Endothelial cell of umbilical vein (primary cell): ENCODE measurements around the gene KRT23. TPM values are rescaled to one million over a fixed set of nuclear protein-coding genes. Genes with fewer than 3 reads are reported as not detected.

Experiments used
- BruUV-seq: library from RNA; stranded (reverse); fragments of 400-500 nt; replicated peaks from 2 replicates; lab custom pipeline; 2021; lab: Mats Ljungman, UMichigan
- CTCF ChIA-PET: fragments of 300-600, 350-600 bp; sonication (Branson Sonifier 250); formaldehyde crosslinking; loops from one replicate; lab custom pipeline; 2021; ENCODE audit warnings: antibody characterized with exemption, inconsistent platforms; lab: Charles Lee
- POLR2A ChIA-PET: fragments of 300-600, 350-600 bp; sonication (Branson Sonifier 250); formaldehyde crosslinking; loops from one replicate; lab custom pipeline; 2021; ENCODE audit warnings: antibody characterized with exemption, inconsistent platforms; lab: Charles Lee
- DNase-seq: peaks from one replicate; pipeline ENCODE4 v3.0.0-alpha.2; 2011; ENCODE audit warnings: low read depth, low spot score
- FAIRE-seq: peaks from 2 replicates; lab custom pipeline; 2011; peaks lifted over from hg19 to GRCh38; lab: Jason Lieb, UNC
- H2AFZ ChIP-seq: 2 replicates; pipeline ENCODE4 v1.6.0; 2012; ENCODE audit warnings: low read depth, low read length, control low read depth, inconsistent platforms
- H3K27ac ChIP-seq: 2 replicates; pipeline ENCODE4 v1.5.1; 2011; ENCODE audit warnings: low read depth, mild to moderate bottlenecking, control low read depth, low read length, moderate library complexity; ENCODE audit not compliant: insufficient read depth
- H3K27me3 ChIP-seq, 2 experiments: 2 replicates each; pipeline versions ENCODE4 v1.6.0 to v1.6.1; 2011; ENCODE audit warnings: low read length in 2 of 2, mixed read lengths in 1 of 2; ENCODE audit not compliant: control insufficient read depth in 2 of 2, insufficient read depth in 2 of 2
- H3K36me3 ChIP-seq, 2 experiments: 2 replicates in 1 of 2; 3 replicates in 1 of 2; pipeline ENCODE4 v1.5.1; 2011; ENCODE audit warnings: low read length in 2 of 2, mild to moderate bottlenecking in 1 of 2, moderate library complexity in 1 of 2; ENCODE audit not compliant: control insufficient read depth in 2 of 2, insufficient read depth in 2 of 2; ENCODE audit errors: extremely low read depth in 1 of 2
- H3K4me1 ChIP-seq: 3 replicates; pipeline ENCODE4 v1.5.1; 2011; ENCODE audit warnings: mild to moderate bottlenecking, low read length; ENCODE audit not compliant: control insufficient read depth, insufficient read depth; ENCODE audit errors: extremely low read depth
- H3K4me2 ChIP-seq: 2 replicates; pipeline ENCODE4 v1.6.1; 2011; ENCODE audit warnings: low read length, control low read depth, mixed read lengths; ENCODE audit not compliant: insufficient read depth
- H3K4me3 ChIP-seq, 3 experiments: fragments of 200-600 bp in 1 of 3; sonication (generic), shearing (Covaris generic) in 1 of 3; replicated peaks in 1 of 3; 2 replicates each; pipeline ENCODE4 v1.5.1; 2011 to 2016; ENCODE audit warnings: control low read depth in 3 of 3, low read length in 3 of 3, mild to moderate bottlenecking in 2 of 3, inconsistent platforms in 1 of 3, low read depth in 1 of 3, moderate library complexity in 1 of 3; ENCODE audit not compliant: insufficient read depth in 1 of 3
- H3K79me2 ChIP-seq: 2 replicates; pipeline ENCODE4 v1.6.0; 2012; ENCODE audit warnings: low read length, inconsistent platforms; ENCODE audit not compliant: control insufficient read depth, insufficient read depth
- H3K9ac ChIP-seq: replicated peaks from 2 replicates; pipeline ENCODE3; 2011; ENCODE audit warnings: low read length, control low read depth; ENCODE audit not compliant: insufficient read depth; ENCODE audit errors: extremely low read depth
- H3K9me1 ChIP-seq: replicated peaks from 3 replicates; pipeline ENCODE4 v1.6.0; 2011; ENCODE audit warnings: mild to moderate bottlenecking, low read length; ENCODE audit not compliant: control insufficient read depth, insufficient read depth; ENCODE audit errors: extremely low read depth
- H3K9me3 ChIP-seq: replicated peaks from 2 replicates; pipeline ENCODE4 v1.5.1; 2012; ENCODE audit warnings: low read length, inconsistent platforms; ENCODE audit not compliant: control insufficient read depth, insufficient read depth
- H4K20me1 ChIP-seq: replicated peaks from 2 replicates; pipeline ENCODE3; 2011; ENCODE audit warnings: mild to moderate bottlenecking, low read length; ENCODE audit not compliant: control insufficient read depth, insufficient read depth; ENCODE audit errors: extremely low read depth
- CTCF ChIP-seq, 2 donors: IDR thresholded peaks; 1 replicate in 1 of 2; 2 replicates in 1 of 2; pipeline ENCODE4 v1.5.1; 2011; ENCODE audit warnings: low read length in 2 of 2, mild to moderate bottlenecking in 2 of 2, moderate library complexity in 2 of 2, control low read depth in 1 of 2, inconsistent platforms in 1 of 2, low read depth in 1 of 2; ENCODE audit not compliant: insufficient read depth in 1 of 2; ENCODE audit errors: extremely low read depth in 1 of 2
- EZH2 ChIP-seq: IDR thresholded peaks from 2 replicates; pipeline ENCODE4 v1.6.1; 2012; ENCODE audit warnings: borderline replicate concordance, low read depth, mild to moderate bottlenecking, moderate library complexity, low read length, inconsistent platforms; ENCODE audit not compliant: severe bottlenecking
- FOS ChIP-seq: IDR thresholded peaks from 2 replicates; pipeline ENCODE4 v1.6.1; 2011; ENCODE audit warnings: mild to moderate bottlenecking, low read length, moderate library complexity, borderline replicate concordance; ENCODE audit not compliant: insufficient read depth
- GATA2 ChIP-seq: IDR thresholded peaks from 2 replicates; pipeline ENCODE4 v1.7.0; 2011; ENCODE audit warnings: low read depth, mild to moderate bottlenecking, moderate library complexity, mixed read lengths, low read length; ENCODE audit not compliant: insufficient read length, insufficient read depth
- JUN ChIP-seq: IDR thresholded peaks from 2 replicates; pipeline ENCODE4 v1.6.1; 2011; ENCODE audit warnings: borderline replicate concordance, low read depth; ENCODE audit not compliant: insufficient read length, insufficient read depth
- MAX ChIP-seq: IDR thresholded peaks from 2 replicates; pipeline ENCODE4 v1.6.1; 2011; ENCODE audit not compliant: insufficient read depth, insufficient read length
- MYC ChIP-seq: IDR thresholded peaks from one replicate; pipeline ENCODE4 v1.6.1; 2011; ENCODE audit warnings: mild to moderate bottlenecking, low read depth, low read length
- POLR2A ChIP-seq: IDR thresholded peaks from 2 replicates; pipeline ENCODE4 v1.6.1; 2012; ENCODE audit warnings: low read depth, mild to moderate bottlenecking, control low read depth, low read length
- POLR2AphosphoS5 ChIP-seq: IDR thresholded peaks from 2 replicates; pipeline ENCODE4 v1.6.1; 2012; ENCODE audit warnings: low read depth, mild to moderate bottlenecking, control low read depth, low read length, moderate library complexity; ENCODE audit not compliant: insufficient read depth
- dilution Hi-C: fragments of 300-500 bp; cut with MboI; formaldehyde crosslinking; loops from one replicate; pipeline ENCODE4 v1.15.0; 2019; ENCODE audit warnings: low sequenced_read_pairs; ENCODE audit not compliant: extremely low pct_ligation_motif_present
- intact Hi-C: fragments of 100-400 bp; cut with micrococcal nuclease; formaldehyde crosslinking; loops from one replicate; pipeline ENCODE4 v1.10.0; 2022
- polyA plus RNA-seq, 4 experiments: library from polyadenylated mRNA; depleted of rRNA in 3 of 4; stranded (reverse) in 3 of 4; unstranded in 1 of 4; fragments of >200 nt; gene quantifications; 2 replicates each; pipeline versions ENCODE4 v1.2.1 to v1.2.3, GENCODE V29; 2011 to 2012; ENCODE audit warnings: missing spikeins in 1 of 4
- total RNA-seq: library from RNA; stranded (reverse); gene quantifications from 2 replicates; pipeline ENCODE4 v1.2.3, GENCODE V29; 2021

Gene KRT23
- total and polyA plus RNA-seq, 2 donors (not counting 3 experiments of a cell fraction or from before 2014, with no cell fraction given): not detected

GRCh38 chr17:40931311-40931710 is 6.1 kb downstream of the KRT23 start:
- H3K9me1 ChIP-seq: no peaks in the 10 kb centered on the region
- no peaks in the 10 kb centered on the region for H3K9me3 ChIP-seq
- H3K4me3 ChIP-seq: no peak overlapping the region
- no peak overlapping the region for H2AFZ ChIP-seq
- no peaks in the 10 kb centered on the region for H4K20me1 ChIP-seq
- BruUV-seq: no TSS peak
- DNase-seq (no peak), FAIRE-seq (no peak)
- no peak overlapping the region for H3K4me2 ChIP-seq
- peaks cover 12 to 21% of the 10 kb centered on the region in 2 experiments for H3K27me3 ChIP-seq
- no peaks in the 10 kb centered on the region for H3K79me2 ChIP-seq
- H3K27ac ChIP-seq: no peak overlapping the region
- H3K4me1 ChIP-seq: no peaks in the 10 kb centered on the region
- TF ChIP-seq FOS (no peak), EZH2 (no peak), MAX (no peak), POLR2AphosphoS5 (no peak), JUN (no peak), MYC (no peak), CTCF (IDR thresholded peaks at IDR 0.05; ENCODE audit: extremely low read depth in 1 of 2, insufficient read depth in 1 of 2, low read depth in 1 of 2, low read length in 2 of 2) (no peak), POLR2A (no peak), GATA2 (no peak)
- dilution Hi-C loops (no loop called here), intact Hi-C loops (no loop called here)
- H3K9ac ChIP-seq: no peak overlapping the region
- ChIA-PET POLR2A (interaction anchor here (0.6 kb wide), 1 partner anchor 355 kb away, joined by 3 read pairs; no protein-coding TSS in a partner anchor), CTCF (interaction anchor here (0.7 kb wide), 1 partner anchor 391 kb away, joined by 3 read pairs; no protein-coding TSS in a partner anchor)
- no peaks in the 10 kb centered on the region for H3K36me3 ChIP-seq
